Naive thymus-derived CD4-positive, alpha-beta T cell (primary cell): Measurements from ENCODE around the gene B9D1. TPM values are rescaled to one million over a fixed set of nuclear protein-coding genes. Genes with fewer than 3 reads are reported as not detected.

ENCODE experiments used
- ATAC-seq: fragments of 150-1000 bp; cut with Tn5 transposase; 2 replicates; pipeline ENCODE4 v1.10.0; 2021; ENCODE audit warnings: mild to moderate bottlenecking, moderate library complexity
- CTCF ChIA-PET: fragments of 350-600 bp; sonication (Branson Sonifier 250); formaldehyde crosslinking; loops from one replicate; lab custom pipeline; 2021; ENCODE audit warnings: antibody characterized with exemption; lab: Charles Lee
- POLR2A ChIA-PET: fragments of 350-600 bp; sonication (Branson Sonifier 250); formaldehyde crosslinking; loops from one replicate; lab custom pipeline; 2021; ENCODE audit warnings: antibody characterized with exemption, inconsistent platforms; lab: Charles Lee
- DNase-seq, 9 donors: peaks; one replicate each; pipeline versions ENCODE4 v3.0.0 to v3.0.0-alpha.2; 2020 to 2022; ENCODE audit warnings: mixed read lengths in 1 of 9
- H3K27ac ChIP-seq: one replicate; pipeline ENCODE4 v1.7.0; 2013; ENCODE audit warnings: mild to moderate bottlenecking, low read depth, low read length, moderate library complexity
- H3K27me3 ChIP-seq, 2 donors: one replicate each; pipeline ENCODE4 v1.7.0; 2013; ENCODE audit warnings: low read length in 2 of 2, mild to moderate bottlenecking in 2 of 2, moderate library complexity in 2 of 2; ENCODE audit not compliant: control insufficient read depth in 2 of 2, insufficient read depth in 2 of 2
- H3K36me3 ChIP-seq, 3 experiments: 1 replicate in 2 of 3; 2 replicates in 1 of 3; pipeline ENCODE4 v1.7.0; 2013; ENCODE audit warnings: low read length in 3 of 3, mild to moderate bottlenecking in 3 of 3, moderate library complexity in 1 of 3; ENCODE audit not compliant: insufficient read depth in 3 of 3, control insufficient read depth in 2 of 3
- H3K4me1 ChIP-seq, 2 donors: one replicate each; pipeline ENCODE4 v1.7.0; 2013; ENCODE audit warnings: low read length in 2 of 2, mild to moderate bottlenecking in 2 of 2, moderate library complexity in 1 of 2; ENCODE audit not compliant: control insufficient read depth in 2 of 2, insufficient read depth in 2 of 2
- H3K4me3 ChIP-seq: 2 replicates; pipeline ENCODE4 v1.7.0; 2013; ENCODE audit warnings: mild to moderate bottlenecking, low read length
- H3K9me3 ChIP-seq, 3 experiments: 1 replicate in 2 of 3; 2 replicates in 1 of 3; pipeline ENCODE4 v1.7.0; 2013; ENCODE audit warnings: low read length in 3 of 3; ENCODE audit not compliant: control insufficient read depth in 2 of 3
- H3K27ac Mint-ChIP-seq, 9 donors: one replicate each; pipeline ENCODE4 v1.8.0; 2020 to 2022; ENCODE audit warnings: mixed read lengths in 9 of 9, mild to moderate bottlenecking in 8 of 9, moderate library complexity in 5 of 9, inconsistent platforms in 2 of 9
- H3K27me3 Mint-ChIP-seq, 5 donors: one replicate each; pipeline ENCODE4 v1.8.0; 2021 to 2022; ENCODE audit warnings: mixed read lengths in 5 of 5, mild to moderate bottlenecking in 1 of 5
- H3K36me3 Mint-ChIP-seq, 5 donors: one replicate each; pipeline ENCODE4 v1.8.0; 2020 to 2022; ENCODE audit warnings: mixed read lengths in 5 of 5, mild to moderate bottlenecking in 3 of 5, inconsistent platforms in 1 of 5
- H3K4me1 Mint-ChIP-seq, 7 donors: one replicate each; pipeline ENCODE4 v1.8.0; 2020 to 2022; ENCODE audit warnings: mixed read lengths in 7 of 7, mild to moderate bottlenecking in 3 of 7, inconsistent platforms in 1 of 7
- H3K4me3 Mint-ChIP-seq, 10 donors: one replicate each; pipeline ENCODE4 v1.8.0; 2020 to 2022; ENCODE audit warnings: mild to moderate bottlenecking in 10 of 10, mixed read lengths in 10 of 10, moderate library complexity in 6 of 10, inconsistent platforms in 2 of 10
- H3K9me3 Mint-ChIP-seq, 11 donors: one replicate each; pipeline ENCODE4 v1.8.0; 2020 to 2022; ENCODE audit warnings: mixed read lengths in 11 of 11, mild to moderate bottlenecking in 4 of 11, inconsistent platforms in 1 of 11, moderate library complexity in 1 of 11
- intact Hi-C, 2 donors: fragments of 100-400 bp; cut with micrococcal nuclease; formaldehyde crosslinking; loops; one replicate each; pipeline ENCODE4 v1.15.1; 2023
- polyA plus RNA-seq, 2 donors: library from polyadenylated mRNA; unstranded; fragments of 300-500 nt; fragmentation: Illumina TruSeq; gene quantifications; one replicate each; pipeline ENCODE4 v1.2.3, GENCODE V29; 2021
- total RNA-seq, 6 experiments: library from RNA in 5 of 6; stranded (reverse) in 5 of 6; gene quantifications; 1 replicate in 5 of 6; 2 replicates in 1 of 6; pipeline ENCODE4 v1.2.3 and lab custom pipeline; 2021 to 2026

The B9D1 gene
- total and polyA plus RNA-seq, 7 experiments from 2014 or later, result 0.58 to 5.0 (median 2.1) TPM; not detected in 1

DNA sequence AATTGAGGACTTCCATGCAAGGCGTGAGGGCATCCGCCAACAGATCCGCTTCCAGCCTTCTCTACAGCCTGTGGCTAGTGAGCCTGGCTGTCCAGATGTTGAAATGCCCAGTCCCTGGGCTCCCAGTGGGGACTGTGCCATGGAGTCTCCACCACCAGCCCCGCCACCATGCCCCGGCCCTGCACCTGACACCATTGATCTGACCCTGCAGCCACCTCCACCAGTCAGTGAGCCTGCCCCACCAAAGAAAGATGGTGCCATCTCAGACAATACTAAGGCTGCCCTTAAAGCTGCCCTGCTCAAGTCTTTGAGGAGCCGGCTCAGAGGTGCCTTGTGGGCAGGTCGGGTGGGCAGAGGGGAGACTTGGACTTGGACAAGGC, 18.8 kb upstream of the B9D1 start:
- Mint-ChIP-seq H3K36me3 (peaks cover 0 to 38% (median 13%) of the 10 kb centered on the region in 5 donors), H3K27ac (no peak overlapping the region), H3K4me3 (no peak overlapping the region), H3K27me3 (no peaks in the 10 kb centered on the region), H3K4me1 (peaks cover 12 to 24% (median 17%) of the 10 kb centered on the region in 7 donors), H3K9me3 (peaks cover 0 to 1% (median 0%) of the 10 kb centered on the region in 11 donors)
- Histone ChIP-seq H3K36me3 (peaks cover 0 to 52% (median 0%) of the 10 kb centered on the region in 3 experiments), H3K4me3 (no peak overlapping the region), H3K4me1 (peaks cover 0 to 6% of the 10 kb centered on the region in 2 donors), H3K27me3 (no peaks in the 10 kb centered on the region), H3K9me3 (no peaks in the 10 kb centered on the region), H3K27ac (no peak overlapping the region)
- no peak for DNase-seq
- no peak for ATAC-seq
- intact Hi-C loops, result no loop called here
- ChIA-PET CTCF (no interaction called here), POLR2A (no interaction called here)

DNA sequence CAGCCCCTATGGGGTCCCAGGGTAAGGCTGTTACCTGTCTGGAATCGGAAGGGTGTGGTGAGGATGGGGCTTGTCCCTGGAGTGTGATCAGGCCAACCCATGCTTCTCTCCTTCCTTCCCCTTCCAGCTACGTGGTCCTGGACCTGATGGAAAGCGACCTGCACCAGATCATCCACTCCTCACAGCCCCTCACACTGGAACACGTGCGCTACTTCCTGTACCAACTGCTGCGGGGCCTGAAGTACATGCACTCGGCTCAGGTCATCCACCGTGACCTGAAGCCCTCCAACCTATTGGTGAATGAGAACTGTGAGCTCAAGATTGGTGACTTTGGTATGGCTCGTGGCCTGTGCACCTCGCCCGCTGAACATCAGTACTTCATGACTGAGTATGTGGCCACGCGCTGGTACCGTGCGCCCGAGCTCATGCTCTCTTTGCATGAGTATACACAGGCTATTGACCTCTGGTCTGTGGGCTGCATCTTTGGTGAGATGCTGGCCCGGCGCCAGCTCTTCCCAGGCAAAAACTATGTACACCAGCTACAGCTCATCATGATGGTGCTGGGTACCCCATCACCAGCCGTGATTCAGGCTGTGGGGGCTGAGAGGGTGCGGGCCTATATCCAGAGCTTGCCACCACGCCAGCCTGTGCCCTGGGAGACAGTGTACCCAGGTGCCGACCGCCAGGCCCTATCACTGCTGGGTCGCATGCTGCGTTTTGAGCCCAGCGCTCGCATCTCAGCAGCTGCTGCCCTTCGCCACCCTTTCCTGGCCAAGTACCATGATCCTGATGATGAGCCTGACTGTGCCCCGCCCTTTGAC, 18.2 kb upstream of the B9D1 start:
- POLR2A ChIA-PET, result no interaction called here
- Mint-ChIP-seq H3K9me3 (peaks cover 0 to 1% (median 0%) of the 10 kb centered on the region in 11 donors), H3K4me3 (peak overlapping the region in 3 of 10 donors; percentile 18 to 61 (median 25)), H3K27ac (peak overlapping the region in 2 of 9 donors; percentile 36 to 74), H3K36me3 (peaks cover 0 to 38% (median 13%) of the 10 kb centered on the region in 5 donors), H3K27me3 (no peaks in the 10 kb centered on the region), H3K4me1 (peaks cover 12 to 26% (median 21%) of the 10 kb centered on the region in 7 donors)
- intact Hi-C loops, result no loop called here
- Histone ChIP-seq H3K27ac (no peak overlapping the region), H3K4me1 (peaks cover 0 to 6% of the 10 kb centered on the region in 2 donors), H3K4me3 (no peak overlapping the region), H3K36me3 (peaks cover 0 to 52% (median 0%) of the 10 kb centered on the region in 3 experiments), H3K27me3 (no peaks in the 10 kb centered on the region), H3K9me3 (no peaks in the 10 kb centered on the region)
- ATAC-seq, result no peak
- CTCF ChIA-PET, result interaction anchor here (1.8 kb wide), 1 partner anchor 18 kb away, joined by 7 read pairs; the partner anchor contains the start of gene B9D1
- DNase-seq, result peak in 1 of 9 donors; percentile 1

DNA sequence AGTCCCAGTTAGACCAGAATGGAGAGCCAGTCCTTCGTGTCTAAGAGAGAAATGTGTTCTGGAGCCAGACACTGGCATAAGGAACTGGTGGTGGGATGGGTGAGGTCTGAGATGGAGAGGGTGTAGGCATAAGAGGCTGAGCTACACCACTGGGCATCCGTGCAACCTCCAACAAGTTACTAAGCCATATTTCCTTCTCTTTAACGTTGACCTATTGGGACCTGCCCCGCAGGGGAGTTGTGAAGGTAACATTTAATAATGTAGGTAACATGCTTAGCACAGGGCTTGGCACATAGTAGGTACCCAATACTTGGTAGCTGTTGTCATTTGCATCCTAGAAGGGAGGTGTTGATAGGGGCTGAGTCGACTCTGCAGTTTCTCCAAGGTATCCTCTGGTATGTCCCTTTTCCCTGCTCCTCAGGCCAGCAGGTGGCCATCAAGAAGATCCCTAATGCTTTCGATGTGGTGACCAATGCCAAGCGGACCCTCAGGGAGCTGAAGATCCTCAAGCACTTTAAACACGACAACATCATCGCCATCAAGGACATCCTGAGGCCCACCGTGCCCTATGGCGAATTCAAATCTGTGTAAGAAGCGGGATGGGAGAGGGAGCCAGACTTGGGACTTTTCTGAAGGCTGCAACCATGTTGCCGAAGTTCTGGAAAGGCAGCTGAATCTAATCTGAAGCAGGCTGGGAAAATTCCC, 17.0 kb upstream of the B9D1 start:
- no peaks in the 10 kb centered on the region for H3K27me3 ChIP-seq
- Mint-ChIP-seq H3K4me1 (peaks cover 11 to 28% (median 22%) of the 10 kb centered on the region in 7 donors), H3K4me3 (peak overlapping the region; percentile 69 to 100 (median 95)), H3K27ac (peak overlapping the region; percentile 20 to 97 (median 70)), H3K36me3 (peaks cover 0 to 36% (median 13%) of the 10 kb centered on the region in 5 donors), H3K9me3 (peaks cover 0 to 1% (median 0%) of the 10 kb centered on the region in 11 donors), H3K27me3 (no peaks in the 10 kb centered on the region)
- ATAC-seq (no peak), DNase-seq (no peak)
- H3K36me3 ChIP-seq, result peaks cover 0 to 47% (median 0%) of the 10 kb centered on the region in 3 experiments
- H3K4me1 ChIP-seq, result peaks cover 0 to 6% of the 10 kb centered on the region in 2 donors
- H3K4me3 ChIP-seq, result no peak overlapping the region
- ChIA-PET CTCF (interaction anchor here (1.0 to 1.8 kb wide), 2 partner anchors 17 to 133 kb away, joined by 4 to 7 read pairs; partner anchors contain the start of gene B9D1), POLR2A (interaction anchor here (2.5 kb wide), 2 partner anchors 11 to 17 kb away, joined by 19 to 26 read pairs; partner anchors contain the start of gene B9D1)
- no peak overlapping the region for H3K27ac ChIP-seq
- no peaks in the 10 kb centered on the region for H3K9me3 ChIP-seq
- intact Hi-C loops, result loop anchor here (2.0 to 10.0 kb wide), 11 partner anchors 83 to 1663 kb away; partner anchors contain the start of genes ALDH3A2 (in 2 of the 2), PRPSAP2 (in 2 of the 2), AKAP10 (in 1 of the 2) and ALKBH5 (in 1 of the 2)

DNA sequence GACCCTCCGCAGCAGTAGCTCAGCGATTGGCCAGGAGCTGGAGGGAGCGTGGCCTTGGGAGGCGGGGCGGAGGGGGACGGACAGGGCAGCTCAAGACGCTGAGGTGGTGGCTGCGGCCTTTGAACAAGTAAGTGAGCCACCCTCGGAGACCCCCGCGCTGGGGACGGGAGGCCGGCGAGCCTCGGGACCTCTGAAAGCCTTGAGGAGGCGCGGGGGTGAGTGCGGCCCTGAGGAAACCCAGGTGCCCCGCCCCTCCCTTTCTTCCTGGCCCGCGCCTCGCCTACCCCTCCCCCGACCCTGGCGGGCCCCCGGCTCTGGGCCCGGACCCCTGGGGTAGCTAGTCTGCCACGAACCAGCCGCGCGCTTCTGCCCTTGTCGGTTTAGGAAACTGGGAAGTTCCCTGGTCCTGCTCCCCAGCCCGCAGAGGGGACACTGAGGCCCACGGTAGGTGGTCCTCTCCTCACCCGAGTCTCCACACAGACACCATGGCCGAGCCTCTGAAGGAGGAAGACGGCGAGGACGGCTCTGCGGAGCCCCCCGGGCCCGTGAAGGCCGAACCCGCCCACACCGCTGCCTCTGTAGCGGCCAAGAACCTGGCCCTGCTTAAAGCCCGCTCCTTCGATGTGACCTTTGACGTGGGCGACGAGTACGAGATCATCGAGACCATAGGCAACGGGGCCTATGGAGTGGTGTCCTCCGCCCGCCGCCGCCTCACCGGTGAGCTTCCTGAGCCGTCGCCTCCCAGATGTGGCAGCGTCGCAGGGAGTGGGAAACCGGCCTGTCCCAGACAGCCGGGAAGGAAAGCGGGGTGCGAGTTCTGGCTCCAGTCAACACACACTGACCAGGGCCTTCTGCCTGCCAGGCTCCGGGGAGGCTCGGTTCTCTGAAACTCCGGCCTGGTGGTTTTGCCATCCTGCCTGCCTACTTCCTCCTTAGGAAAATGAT, 16.2 kb upstream of the B9D1 start, which contains the start of gene MAPK7:
Gene MAPK7 (plus strand): TSS at position 83 of the 945 bp plus-strand sequence. CDS start 403 bp downstream, at position 486.
- Histone ChIP-seq H3K4me3 (peak within 1 kb of the TSS; percentile 99), H3K27ac (peak within 1 kb of the TSS; percentile 81), H3K4me1 (peaks cover 0 to 6% of the 10 kb centered on the region in 2 donors), H3K27me3 (no peaks in the 10 kb centered on the region), H3K36me3 (peaks cover 0 to 40% (median 0%) of the 10 kb centered on the region in 3 experiments), H3K9me3 (no peaks in the 10 kb centered on the region)
- intact Hi-C loops, result loop anchor here (1.0 to 10.0 kb wide), 14 partner anchors 16 to 1664 kb away; partner anchors contain the start of genes ALDH3A2 (in 2 of the 2), PRPSAP2 (in 2 of the 2), AKAP10 (in 1 of the 2) and ALKBH5 (in 1 of the 2)
- ATAC-seq (no peak), DNase-seq (peak in 2 of 9 donors; percentile 13 to 20)
- no peaks in the 10 kb centered on the region for H3K27me3 Mint-ChIP-seq
- peak within 1 kb of the TSS; percentile 83 to 99 (median 97) for H3K27ac Mint-ChIP-seq
- peaks cover 0 to 29% (median 13%) of the 10 kb centered on the region in 5 donors for H3K36me3 Mint-ChIP-seq
- peaks cover 6 to 29% (median 20%) of the 10 kb centered on the region in 7 donors for H3K4me1 Mint-ChIP-seq
- ChIA-PET CTCF (interaction anchor here (1.0 to 2.1 kb wide), 5 partner anchors 10 to 134 kb away, joined by 3 to 29 read pairs (median 7); partner anchors contain the start of gene B9D1), POLR2A (interaction anchor here (0.6 to 2.5 kb wide), 9 partner anchors 10 to 1063 kb away, joined by 3 to 26 read pairs (median 8); partner anchors contain the start of genes AKAP10, ALDH3A2 and B9D1)
- peaks cover 0 to 1% (median 0%) of the 10 kb centered on the region in 11 donors for H3K9me3 Mint-ChIP-seq
- peak within 1 kb of the TSS; percentile 83 to 100 (median 97) for H3K4me3 Mint-ChIP-seq

DNA sequence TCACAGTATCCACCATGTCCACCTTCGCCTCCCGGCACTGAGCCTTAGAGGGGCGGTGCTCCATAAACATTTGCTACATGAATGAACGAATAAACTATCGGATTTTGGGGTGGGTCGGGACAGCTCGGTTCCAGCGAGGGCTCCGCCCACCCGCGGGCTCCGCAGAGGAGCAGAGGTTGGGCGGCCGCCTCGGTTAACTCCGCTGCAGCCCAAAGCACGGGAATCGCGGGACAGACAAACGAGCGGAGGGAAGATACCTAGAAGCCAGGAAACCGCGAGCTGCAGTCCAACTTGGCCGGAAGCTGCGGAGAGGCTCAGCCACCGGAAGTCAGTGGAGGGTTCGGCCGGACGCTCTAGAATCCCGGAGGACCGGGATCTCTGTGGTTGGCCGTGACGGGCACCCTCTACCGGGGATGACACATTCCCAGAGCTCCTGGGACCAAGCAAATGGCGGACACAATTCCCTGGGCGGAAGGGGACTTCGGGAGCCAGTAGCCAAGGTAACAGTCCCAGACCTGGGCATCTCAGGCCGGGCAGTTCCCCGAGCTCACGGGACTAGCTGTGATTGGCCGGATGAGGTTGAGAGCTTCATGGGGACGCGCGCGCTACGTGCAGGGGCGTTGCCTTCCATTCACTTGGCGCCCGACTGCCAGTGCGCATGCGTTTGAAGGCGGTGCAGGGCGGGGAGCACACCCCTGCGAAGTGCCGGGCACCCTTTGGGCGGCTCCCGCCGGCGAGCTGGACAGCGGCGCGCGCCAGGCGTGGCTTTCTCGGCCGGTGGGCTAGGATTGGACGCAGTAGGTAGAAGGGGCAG, 15.3 kb upstream of the B9D1 start:
- Mint-ChIP-seq H3K9me3 (peaks cover 0 to 1% (median 0%) of the 10 kb centered on the region in 11 donors), H3K4me3 (peak overlapping the region; percentile 83 to 100 (median 97)), H3K27ac (peak overlapping the region; percentile 83 to 99 (median 97)), H3K4me1 (peaks cover 6 to 29% (median 20%) of the 10 kb centered on the region in 7 donors), H3K36me3 (peaks cover 0 to 25% (median 13%) of the 10 kb centered on the region in 5 donors), H3K27me3 (no peaks in the 10 kb centered on the region)
- peak; percentile 85 to 95 (median 92) for DNase-seq
- H3K27me3 ChIP-seq, result no peaks in the 10 kb centered on the region
- peak; percentile 89 for ATAC-seq
- intact Hi-C loops, result loop anchor here (1.0 to 10.0 kb wide), 14 partner anchors 16 to 1664 kb away; partner anchors contain the start of genes ALDH3A2 (in 2 of the 2), B9D1 (in 2 of the 2), PRPSAP2 (in 2 of the 2) and AKAP10 (in 1 of the 2)
- H3K4me1 ChIP-seq, result peaks cover 2 to 6% of the 10 kb centered on the region in 2 donors
- no peaks in the 10 kb centered on the region for H3K9me3 ChIP-seq
- peak overlapping the region; percentile 99 for H3K4me3 ChIP-seq
- H3K27ac ChIP-seq, result peak overlapping the region; percentile 81
- peaks cover 0 to 33% (median 0%) of the 10 kb centered on the region in 3 experiments for H3K36me3 ChIP-seq
- ChIA-PET CTCF (interaction anchor here (0.8 to 2.1 kb wide), 6 partner anchors 8 to 389 kb away, joined by 3 to 29 read pairs (median 5); partner anchors contain the start of gene B9D1), POLR2A (interaction anchor here (0.6 to 2.5 kb wide), 11 partner anchors 9 to 1509 kb away, joined by 3 to 26 read pairs (median 4); partner anchors contain the start of genes AKAP10, ALDH3A2 and B9D1)
